SK-N-MC (cell line): ENCODE results near the gene BGLAP.

Experiments
- DNase-seq: peaks from one replicate; pipeline ENCODE4 v3.0.0-alpha.2; 2011; ENCODE audit warnings: low read depth, low spot score
- H3K27ac ChIP-seq: fragments of 200-600 bp; sonication (generic); 2 replicates; pipeline ENCODE4 v1.5.1; 2016; ENCODE audit warnings: mixed run types
- H3K36me3 ChIP-seq: fragments of 200-600 bp; sonication (generic); 2 replicates; pipeline ENCODE4 v1.6.1; 2017; ENCODE audit warnings: antibody characterized with exemption, low read length, mixed read lengths; ENCODE audit not compliant: insufficient read depth
- H3K4me3 ChIP-seq: fragments of 200-600 bp; sonication (generic); 2 replicates; pipeline ENCODE4 v1.5.1; 2016
- H3K9ac ChIP-seq: fragments of 200-600 bp; sonication (generic); 2 replicates; pipeline ENCODE4 v1.8.0; 2017; ENCODE audit warnings: mixed run types, mixed read lengths; ENCODE audit not compliant: insufficient read length
- H3K9me3 ChIP-seq: fragments of 200-600 bp; sonication (generic); 2 replicates; pipeline ENCODE4 v1.6.1; 2017; ENCODE audit warnings: low read depth, mild to moderate bottlenecking, antibody characterized with exemption, low read length, moderate library complexity, mixed read lengths
- EZH2 ChIP-seq: fragments of 200-600 bp; sonication (generic); IDR thresholded peaks from one replicate; pipeline ENCODE4 v1.6.1; 2017; ENCODE audit warnings: antibody characterized with exemption
- FOXP2 ChIP-seq: optimal IDR thresholded peaks from 2 replicates; pipeline ENCODE3; 2011; ENCODE audit warnings: mild to moderate bottlenecking, moderate library complexity; ENCODE audit not compliant: insufficient read depth; ENCODE audit errors: extremely low read length, control extremely low read depth
- POLR2AphosphoS5 ChIP-seq: IDR thresholded peaks from 2 replicates; pipeline ENCODE4 v1.6.1; 2012; ENCODE audit warnings: mild to moderate bottlenecking, low read depth, low read length, borderline replicate concordance

The BGLAP gene

GRCh38 chr1:156217871-156218270 is 24.1 kb upstream of the BGLAP start:
- Histone ChIP-seq H3K36me3 (peaks cover 23% of the 10 kb centered on the region), H3K9ac (no peak overlapping the region), H3K9me3 (no peaks in the 10 kb centered on the region), H3K27ac (no peak overlapping the region), H3K4me3 (no peak overlapping the region)
- TF ChIP-seq POLR2AphosphoS5 (no peak), FOXP2 (no peak)
- no peak for DNase-seq

DNA sequence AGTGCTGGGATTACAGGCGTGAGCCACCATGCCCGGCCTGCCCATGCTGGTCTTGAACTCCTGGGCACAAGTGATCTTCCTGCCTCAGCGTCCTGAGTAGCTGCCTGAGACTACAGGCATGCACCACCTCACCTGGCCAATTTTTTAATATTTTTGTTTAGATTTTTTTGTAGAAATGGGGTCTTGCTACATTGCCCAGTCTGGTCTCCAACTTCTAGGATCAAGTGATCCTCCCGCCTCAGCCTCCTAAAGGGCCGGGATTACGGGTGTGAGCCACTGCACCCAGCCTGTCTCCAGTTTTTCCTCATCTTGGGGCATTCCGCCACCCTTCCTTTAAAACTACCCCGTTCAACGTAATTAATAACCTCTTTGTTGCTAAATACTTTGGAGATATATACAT is 21.8 kb upstream of the BGLAP start:
- no peak for TF ChIP-seq FOXP2
- no peak for TF ChIP-seq EZH2
- TF ChIP-seq POLR2AphosphoS5: no peak
- Histone ChIP-seq H3K4me3 (no peak overlapping the region), H3K9ac (no peak overlapping the region), H3K27ac (no peak overlapping the region), H3K9me3 (no peaks in the 10 kb centered on the region), H3K36me3 (peaks cover 20% of the 10 kb centered on the region; the same call in 1 of the 2 replicates)
- DNase-seq: no peak

DNA sequence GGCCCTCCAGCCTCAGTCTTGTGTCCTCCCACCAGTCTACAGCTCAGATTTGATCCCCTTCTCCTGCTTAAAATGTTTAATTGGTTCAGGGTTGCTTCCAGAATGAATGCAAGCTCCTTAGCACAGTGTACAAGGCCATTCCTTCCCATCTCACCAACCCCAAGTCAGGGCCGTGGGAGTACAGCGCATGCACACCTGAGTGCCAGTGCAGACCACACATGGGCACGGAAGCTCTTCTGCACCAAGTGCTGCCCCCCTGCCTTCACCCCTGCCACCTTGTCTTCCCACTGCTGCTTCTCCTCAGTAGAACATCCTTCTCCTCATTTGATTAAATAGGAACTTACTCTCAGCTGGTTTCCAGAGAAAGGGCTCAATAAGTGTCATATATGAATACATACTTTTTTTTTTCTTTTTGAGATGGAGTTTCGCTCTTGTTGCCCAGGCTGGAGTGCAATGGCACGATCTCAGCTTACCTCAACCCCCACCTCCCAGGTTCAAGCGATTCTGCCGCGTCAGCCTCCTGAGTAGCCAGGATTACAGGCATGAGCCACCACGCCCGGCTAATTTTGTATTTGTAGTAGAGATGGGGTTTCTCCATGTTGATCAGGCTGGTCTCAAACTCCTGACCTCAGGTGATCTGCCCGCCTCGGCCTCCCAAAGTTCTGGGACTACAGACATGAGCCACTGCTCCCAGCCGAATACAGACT is 19.8 kb upstream of the BGLAP start:
- no peak overlapping the region for H3K27ac ChIP-seq
- DNase-seq: no peak

GRCh38 chr1:156225677-156226014 is 16.3 kb upstream of the BGLAP start:
- Histone ChIP-seq H3K9me3 (no peaks in the 10 kb centered on the region), H3K27ac (no peak overlapping the region), H3K36me3 (peaks cover 27% of the 10 kb centered on the region), H3K4me3 (no peak overlapping the region), H3K9ac (no peak overlapping the region)
- TF ChIP-seq EZH2 (no peak), FOXP2 (no peak), POLR2AphosphoS5 (no peak)
- no peak for DNase-seq

More for the DNA sequence above, 19.8 kb upstream of the BGLAP start:
- TF ChIP-seq EZH2 (no peak), FOXP2 (no peak), POLR2AphosphoS5 (no peak)
- Histone ChIP-seq H3K4me3 (no peak overlapping the region), H3K9me3 (no peaks in the 10 kb centered on the region), H3K9ac (no peak overlapping the region), H3K36me3 (peaks cover 27% of the 10 kb centered on the region)

- H3K36me3 ChIP-seq: peaks cover 23% of the 10 kb centered on the region
- H3K9ac ChIP-seq: no peak overlapping the region
- H3K27ac ChIP-seq: no peak overlapping the region
- no peaks in the 10 kb centered on the region for H3K9me3 ChIP-seq
- H3K4me3 ChIP-seq: no peak overlapping the region
- DNase-seq: no peak
- TF ChIP-seq POLR2AphosphoS5 (no peak), EZH2 (no peak), FOXP2 (no peak)
Observed at GRCh38 chr1:156226116-156226538, 15.9 kb upstream of the BGLAP start.

GRCh38 chr1:156226782-156227181 is 15.2 kb upstream of the BGLAP start:
- no peak for DNase-seq
- Histone ChIP-seq H3K9me3 (no peaks in the 10 kb centered on the region), H3K9ac (no peak overlapping the region), H3K4me3 (no peak overlapping the region), H3K36me3 (peaks cover 17% of the 10 kb centered on the region), H3K27ac (no peak overlapping the region)
- TF ChIP-seq FOXP2 (no peak), EZH2 (no peak), POLR2AphosphoS5 (no peak)

GRCh38 chr1:156228501-156228900 is 13.5 kb upstream of the BGLAP start:
- Histone ChIP-seq H3K9ac (no peak overlapping the region), H3K27ac (no peak overlapping the region), H3K4me3 (no peak overlapping the region), H3K9me3 (no peaks in the 10 kb centered on the region), H3K36me3 (peaks cover 7% of the 10 kb centered on the region)
- DNase-seq: no peak
- TF ChIP-seq POLR2AphosphoS5 (no peak), FOXP2 (no peak), EZH2 (no peak)

DNA sequence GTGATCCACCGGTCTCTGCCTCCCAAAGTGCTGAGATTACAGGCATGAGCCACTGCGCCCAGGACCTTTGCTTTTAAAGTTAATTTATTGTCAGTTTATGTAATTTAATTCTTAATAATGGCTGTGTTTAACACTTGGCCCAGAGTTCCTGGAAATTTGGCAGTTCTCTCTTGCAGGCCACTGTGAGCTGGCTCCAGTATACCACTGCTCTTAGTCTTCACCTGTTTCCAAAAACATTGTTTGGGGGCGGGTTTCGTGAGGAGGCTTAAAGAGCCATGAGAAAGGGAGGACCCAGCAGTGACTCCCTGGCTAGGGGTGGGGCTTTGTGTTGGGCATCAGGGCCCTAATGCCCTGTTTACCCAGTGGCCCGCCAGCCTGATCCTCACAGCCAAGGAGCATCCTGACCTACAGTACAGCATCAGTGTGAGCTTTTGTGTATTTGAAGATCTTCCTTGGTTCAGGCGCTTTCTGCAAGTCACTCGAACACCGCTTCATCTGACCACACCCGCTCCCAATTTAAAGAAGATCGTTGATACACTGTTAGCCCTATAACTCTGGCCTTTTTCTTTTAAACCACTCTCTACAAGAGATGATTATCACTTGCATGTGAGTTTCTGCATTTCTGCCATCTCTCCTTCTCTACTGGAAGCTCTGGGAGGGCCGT is 12.0 kb upstream of the BGLAP start:
- no peak for DNase-seq
- H3K36me3 ChIP-seq: peaks cover 11% of the 10 kb centered on the region
- no peaks in the 10 kb centered on the region for H3K9me3 ChIP-seq

DNA sequence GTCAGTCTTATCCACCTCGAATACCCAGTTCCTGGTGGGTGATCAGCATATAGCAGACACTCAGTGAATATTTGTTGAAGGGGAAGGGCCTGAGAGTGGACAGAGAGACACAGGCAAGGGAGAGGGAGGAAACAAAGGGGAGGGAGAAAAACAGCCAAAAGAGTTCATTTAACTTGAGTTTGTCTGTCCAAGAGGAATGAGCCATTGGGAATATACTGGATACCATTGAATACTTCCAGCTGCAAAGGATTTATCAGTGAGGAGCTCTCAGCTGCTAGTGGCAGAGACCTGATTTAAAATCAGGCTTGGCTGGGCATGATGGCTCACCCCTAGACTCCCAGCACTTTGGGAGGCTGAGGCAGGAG is 11.5 kb upstream of the BGLAP start:
- Histone ChIP-seq H3K27ac (no peak overlapping the region), H3K9ac (no peak overlapping the region), H3K9me3 (no peaks in the 10 kb centered on the region), H3K4me3 (no peak overlapping the region), H3K36me3 (peaks cover 11% of the 10 kb centered on the region)
- no peak for DNase-seq
- TF ChIP-seq POLR2AphosphoS5: no peak
- no peak for TF ChIP-seq EZH2
- no peak for TF ChIP-seq FOXP2

More for the DNA sequence above, 12.0 kb upstream of the BGLAP start:
- TF ChIP-seq EZH2: no peak
- TF ChIP-seq POLR2AphosphoS5: no peak
- no peak for TF ChIP-seq FOXP2
- H3K27ac ChIP-seq: no peak overlapping the region
- H3K9ac ChIP-seq: no peak overlapping the region
- no peak overlapping the region for H3K4me3 ChIP-seq
